Measurements from ENCODE around the gene PSPC1. TPM values are rescaled to one million over a fixed set of nuclear protein-coding genes. Genes with fewer than 3 reads are reported as not detected.
"Not testable (repeated sequence)": the region's sequence is repeated elsewhere in the genome, so short reads cannot be mapped to it uniquely, and the experiment has no call there.

The PSPC1 gene
- total RNA-seq, 1 donor from 2014 or later, result 75.6 TPM

DNA sequence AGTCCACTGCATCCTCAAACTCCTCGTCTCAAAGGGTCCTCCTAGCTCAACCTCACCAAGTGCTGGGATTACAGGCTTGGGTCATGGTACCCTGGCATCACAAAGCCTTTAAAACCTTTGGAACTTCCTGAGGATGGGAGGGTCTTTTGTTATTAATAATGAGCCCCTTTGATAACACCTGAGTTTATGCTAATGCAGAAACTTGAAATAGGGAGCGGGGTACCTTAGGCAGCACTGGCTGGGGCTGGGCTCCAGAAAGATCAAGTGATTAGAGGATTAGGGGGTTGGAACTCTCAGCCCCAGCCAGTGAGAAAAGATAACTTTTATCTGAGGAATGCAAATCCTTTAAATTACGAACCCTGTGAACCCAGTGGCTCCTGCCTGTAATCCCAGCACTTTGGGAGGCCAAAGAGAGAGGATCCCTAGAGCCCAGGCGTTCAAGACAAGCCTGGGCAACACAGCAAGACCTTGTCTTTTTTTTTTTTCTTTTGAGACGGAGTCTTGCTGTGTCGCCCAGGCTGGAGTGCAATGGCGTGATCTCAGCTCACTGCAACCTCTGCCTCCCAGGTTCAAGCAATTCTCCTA, 9.3 kb upstream of the PSPC1 start:
- Mint-ChIP-seq H3K9me3 (no peaks in the 10 kb centered on the region), H3K27ac (no peak overlapping the region), H3K4me3 (no peak overlapping the region), H3K4me1 (peaks cover 4% of the 10 kb centered on the region), H3K36me3 (ENCODE audit: low read depth) (peaks cover 2% of the 10 kb centered on the region), H3K27me3 (no peaks in the 10 kb centered on the region)
- intact Hi-C loops (cut with micrococcal nuclease), result no loop called here
- ChIA-PET CTCF (no interaction called here), POLR2A (interaction anchor here (0.7 kb wide), 1 partner anchor 71 kb away, joined by 3 read pairs; the partner anchor contains the start of gene ZMYM5)
- DNase-seq (no peak), ATAC-seq (ENCODE audit: low read depth) (no peak)
- TF ChIP-seq, protein P1, sequence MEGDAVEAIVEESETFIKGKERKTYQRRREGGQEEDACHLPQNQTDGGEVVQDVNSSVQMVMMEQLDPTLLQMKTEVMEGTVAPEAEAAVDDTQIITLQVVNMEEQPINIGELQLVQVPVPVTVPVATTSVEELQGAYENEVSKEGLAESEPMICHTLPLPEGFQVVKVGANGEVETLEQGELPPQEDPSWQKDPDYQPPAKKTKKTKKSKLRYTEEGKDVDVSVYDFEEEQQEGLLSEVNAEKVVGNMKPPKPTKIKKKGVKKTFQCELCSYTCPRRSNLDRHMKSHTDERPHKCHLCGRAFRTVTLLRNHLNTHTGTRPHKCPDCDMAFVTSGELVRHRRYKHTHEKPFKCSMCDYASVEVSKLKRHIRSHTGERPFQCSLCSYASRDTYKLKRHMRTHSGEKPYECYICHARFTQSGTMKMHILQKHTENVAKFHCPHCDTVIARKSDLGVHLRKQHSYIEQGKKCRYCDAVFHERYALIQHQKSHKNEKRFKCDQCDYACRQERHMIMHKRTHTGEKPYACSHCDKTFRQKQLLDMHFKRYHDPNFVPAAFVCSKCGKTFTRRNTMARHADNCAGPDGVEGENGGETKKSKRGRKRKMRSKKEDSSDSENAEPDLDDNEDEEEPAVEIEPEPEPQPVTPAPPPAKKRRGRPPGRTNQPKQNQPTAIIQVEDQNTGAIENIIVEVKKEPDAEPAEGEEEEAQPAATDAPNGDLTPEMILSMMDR (IDR thresholded peaks at IDR 0.05), result no peak

DNA sequence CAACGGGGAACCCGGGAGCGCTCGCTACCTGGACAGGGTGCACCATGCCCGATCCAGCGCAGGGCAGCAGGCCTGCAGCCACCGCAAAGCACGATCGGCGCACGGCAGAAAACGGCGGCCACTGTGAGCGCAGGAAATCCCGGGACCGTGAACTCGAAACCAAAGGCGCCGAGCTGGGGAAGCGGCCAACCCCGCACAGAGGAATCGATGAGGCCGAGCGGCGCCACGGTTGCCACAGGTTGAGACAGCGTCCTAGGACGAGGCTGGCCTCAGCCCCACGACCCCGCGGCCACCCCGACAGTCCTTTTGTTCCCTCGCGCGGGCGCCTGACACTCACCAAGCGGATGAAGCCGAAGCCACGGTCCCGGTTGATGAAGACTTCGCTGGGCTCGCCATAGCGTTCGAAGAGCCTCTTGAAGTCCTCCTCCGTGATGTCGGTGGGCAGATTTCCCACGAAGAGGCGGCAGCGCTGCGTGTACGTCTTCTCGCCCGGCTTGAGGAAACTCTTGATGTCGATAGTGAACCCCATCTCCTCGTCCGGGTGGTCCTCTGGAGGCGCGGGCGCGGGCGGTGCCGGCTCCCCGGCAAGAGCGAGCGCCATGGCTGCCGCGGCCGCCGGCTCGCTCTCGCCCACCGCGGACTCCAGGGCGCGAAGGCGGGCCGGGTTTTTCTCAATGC, 557 bp downstream of the PSPC1 start:
- ATAC-seq (ENCODE audit: low read depth) (peak; percentile 61), DNase-seq (peak; percentile 57)
- CTCF ChIA-PET, result interaction anchor here (1.9 kb wide), 1 partner anchor 82 kb away, joined by 7 read pairs; the partner anchor contains the start of gene ZMYM5
- peak overlapping the region; percentile 98 for H3K27ac Mint-ChIP-seq
- POLR2A ChIA-PET, result interaction anchor here (1.1 to 3.2 kb wide), 5 partner anchors 10 to 1120 kb away, joined by 3 to 39 read pairs (median 4); partner anchors contain the start of genes XPO4 and ZMYM5
- H3K4me1 Mint-ChIP-seq, result peaks cover 15% of the 10 kb centered on the region
- H3K36me3 Mint-ChIP-seq (ENCODE audit: low read depth), result peaks cover 6% of the 10 kb centered on the region
- intact Hi-C loops (cut with micrococcal nuclease), result loop anchor here (1.0 to 5.0 kb wide), 5 partner anchors 81 to 380 kb away; partner anchors contain the start of genes GJA3, MPHOSPH8, ZMYM2 and ZMYM5
- H3K27me3 Mint-ChIP-seq, result no peaks in the 10 kb centered on the region
- peak overlapping the region; percentile 97 for H3K4me3 Mint-ChIP-seq
- TF ChIP-seq, protein P1 (IDR thresholded peaks at IDR 0.05), result no peak
- H3K9me3 Mint-ChIP-seq, result no peaks in the 10 kb centered on the region

DNA sequence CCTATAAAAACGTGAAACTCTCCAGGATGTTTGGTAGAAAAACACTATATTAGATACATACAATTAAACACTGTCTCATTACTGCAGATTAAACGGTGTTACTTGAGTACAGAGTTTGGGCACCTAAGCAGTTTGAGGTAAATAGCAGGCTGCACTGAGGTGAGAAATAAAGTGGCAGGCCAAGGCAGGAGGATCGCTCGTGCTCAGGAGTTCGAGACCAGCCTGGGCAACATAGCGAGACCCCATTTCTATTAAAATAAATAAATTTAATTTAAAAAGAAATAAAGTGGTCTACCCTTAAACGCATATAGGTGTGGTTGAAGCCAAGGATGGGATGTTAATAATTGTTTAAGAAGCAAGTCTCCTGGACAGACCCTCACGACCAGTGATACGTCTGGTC, 1.2 kb downstream of the PSPC1 start:
- POLR2A ChIA-PET, result interaction anchor here (1.6 to 3.2 kb wide), 4 partner anchors 9 to 1121 kb away, joined by 3 to 39 read pairs (median 12); partner anchors contain the start of genes XPO4 and ZMYM5
- intact Hi-C loops (cut with micrococcal nuclease), result loop anchor here (5.0 kb wide), 1 partner anchor 381 kb away; the partner anchor contains the start of gene GJA3
- Mint-ChIP-seq H3K27me3 (no peaks in the 10 kb centered on the region), H3K9me3 (no peaks in the 10 kb centered on the region), H3K27ac (peak overlapping the region; percentile 98), H3K4me3 (peak overlapping the region; percentile 97), H3K36me3 (ENCODE audit: low read depth) (peaks cover 6% of the 10 kb centered on the region), H3K4me1 (peaks cover 15% of the 10 kb centered on the region)
- CTCF ChIA-PET, result interaction anchor here (0.9 kb wide), 1 partner anchor 175 kb away, joined by 3 read pairs; no protein-coding TSS in a partner anchor
- no peak for ATAC-seq (ENCODE audit: low read depth)
- TF ChIP-seq, protein P1 (IDR thresholded peaks at IDR 0.05), result no peak
- no peak for DNase-seq

DNA sequence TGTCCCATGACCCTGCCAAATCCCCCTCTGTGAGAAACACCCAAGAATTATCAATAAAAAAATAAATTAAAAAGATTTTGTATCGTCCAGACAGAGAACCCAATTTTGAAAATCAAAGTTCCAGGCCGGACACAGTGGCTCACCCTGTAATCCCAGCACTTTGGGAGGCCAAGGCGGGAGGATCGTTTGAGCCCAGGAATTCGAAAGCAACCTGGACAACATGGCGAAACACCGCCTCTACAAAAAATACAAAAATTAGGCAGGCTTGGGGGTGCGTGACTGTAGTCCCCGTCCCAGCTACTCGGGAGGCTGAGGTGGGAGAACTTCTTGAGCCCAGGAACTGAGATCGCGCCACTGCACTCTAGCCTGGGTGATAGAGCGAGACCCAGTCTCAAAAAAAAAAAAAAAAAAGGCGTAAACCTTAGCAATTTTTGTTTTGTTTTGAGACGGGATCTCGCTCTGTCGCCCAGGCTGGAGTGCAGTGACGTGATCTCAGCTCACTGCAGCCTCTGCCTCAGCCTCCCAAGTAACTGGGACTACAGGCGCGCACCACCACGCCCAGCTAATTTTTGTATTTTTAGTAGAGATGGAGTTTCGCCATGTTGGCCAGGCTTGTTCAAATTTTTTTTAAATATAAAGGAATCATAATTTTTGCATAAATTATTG, 1.9 kb downstream of the PSPC1 start:
- peak overlapping the region; percentile 97 for H3K4me3 Mint-ChIP-seq
- ATAC-seq (ENCODE audit: low read depth); H3K9me3 Mint-ChIP-seq; DNase-seq; H3K27ac Mint-ChIP-seq; H3K27me3 Mint-ChIP-seq; H3K36me3 Mint-ChIP-seq (ENCODE audit: low read depth): not testable (repeated sequence)
- ChIA-PET CTCF (interaction anchor here (0.9 kb wide), 1 partner anchor 176 kb away, joined by 3 read pairs; no protein-coding TSS in a partner anchor), POLR2A (interaction anchor here (3.2 kb wide), 1 partner anchor 81 kb away, joined by 21 read pairs; no protein-coding TSS in a partner anchor)
- intact Hi-C loops (cut with micrococcal nuclease), result loop anchor here (5.0 kb wide), 1 partner anchor 381 kb away; the partner anchor contains the start of gene GJA3
- peaks cover 21% of the 10 kb centered on the region for H3K4me1 Mint-ChIP-seq

DNA sequence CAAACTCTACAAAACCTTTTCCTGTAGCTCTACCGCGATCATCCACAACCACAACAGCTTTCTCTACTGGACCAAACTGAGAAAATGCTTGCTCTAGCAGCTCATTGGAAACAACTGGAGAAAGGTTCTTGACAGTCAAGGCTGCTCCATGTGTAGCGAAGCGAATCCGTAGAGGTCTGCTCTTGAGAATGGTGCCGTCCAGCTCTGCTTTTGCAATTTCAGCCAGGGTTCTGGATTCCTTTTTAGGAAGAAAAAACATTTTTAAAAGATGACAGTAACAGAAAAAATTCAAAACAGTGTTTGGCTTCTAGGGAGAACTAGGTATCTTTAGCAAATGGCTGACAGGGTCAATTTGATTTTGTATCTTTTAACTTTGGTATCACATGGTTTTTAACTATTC, 10.4 kb downstream of the PSPC1 start:
- TF ChIP-seq, protein P1 (IDR thresholded peaks at IDR 0.05), result no peak
- Mint-ChIP-seq H3K9me3 (no peaks in the 10 kb centered on the region), H3K27ac (no peak overlapping the region), H3K27me3 (no peaks in the 10 kb centered on the region), H3K4me3 (no peak overlapping the region), H3K36me3 (ENCODE audit: low read depth) (peaks cover 53% of the 10 kb centered on the region), H3K4me1 (peaks cover 37% of the 10 kb centered on the region)
- DNase-seq (no peak), ATAC-seq (ENCODE audit: low read depth) (no peak)
- POLR2A ChIA-PET, result interaction anchor here (1.0 to 1.4 kb wide), 2 partner anchors 10 to 92 kb away, joined by 3 to 4 read pairs; partner anchors contain the start of gene PSPC1
- CTCF ChIA-PET, result no interaction called here
- intact Hi-C loops (cut with micrococcal nuclease), result no loop called here

Data from activated B cell treated with CpG ODN at 0.5 μM for 24 hours (primary cell).